GM15510 (cell line): ENCODE results near the gene NRAP.

ENCODE experiments used
- POLR2A ChIP-seq: IDR thresholded peaks from 3 replicates; pipeline ENCODE4 v1.6.1; 2011; ENCODE audit warnings: borderline replicate concordance; ENCODE audit not compliant: insufficient read length; ENCODE audit errors: extremely low read depth

NRAP gene

GRCh38 chr10:113609704-113610108 is 54.1 kb downstream of the NRAP start:
- no peak for TF ChIP-seq POLR2A

- TF ChIP-seq POLR2A = no peak
These were observed 58.4 kb downstream of the NRAP start for GRCh38 chr10:113605268-113605978.

GRCh38 chr10:113604572-113604971 is 59.3 kb downstream of the NRAP start:
- TF ChIP-seq POLR2A = no peak

- no peak for TF ChIP-seq POLR2A
These were observed 60.6 kb downstream of the NRAP start for GRCh38 chr10:113603057-113603777.

- TF ChIP-seq POLR2A = no peak
These were observed 63.3 kb downstream of the NRAP start for GRCh38 chr10:113600569-113600968.

GRCh38 chr10:113594652-113595051 is 69.2 kb downstream of the NRAP start:
- no peak for TF ChIP-seq POLR2A

GRCh38 chr10:113592380-113592779 is 71.5 kb downstream of the NRAP start:
- no peak for TF ChIP-seq POLR2A

GRCh38 chr10:113590581-113590980 is 73.3 kb downstream of the NRAP start:
- no peak for TF ChIP-seq POLR2A

GRCh38 chr10:113589201-113589770 is 74.6 kb downstream of the NRAP start:
- no peak for TF ChIP-seq POLR2A

GRCh38 chr10:113585949-113586348 is 77.9 kb downstream of the NRAP start:
- no peak for TF ChIP-seq POLR2A

- TF ChIP-seq POLR2A = no peak
These were observed 80.3 kb downstream of the NRAP start for GRCh38 chr10:113583571-113583970.

- no peak for TF ChIP-seq POLR2A
These were observed 82.7 kb downstream of the NRAP start for GRCh38 chr10:113581092-113581491.

GRCh38 chr10:113578773-113579172 is 85.1 kb downstream of the NRAP start:
- TF ChIP-seq POLR2A = no peak

- no peak for TF ChIP-seq POLR2A
These were observed 87.0 kb downstream of the NRAP start for GRCh38 chr10:113576852-113577251.

- TF ChIP-seq POLR2A = no peak
These were observed 90.5 kb downstream of the NRAP start for GRCh38 chr10:113573368-113573767.

GRCh38 chr10:113572520-113573290 is 91.1 kb downstream of the NRAP start:
- TF ChIP-seq POLR2A = no peak

GRCh38 chr10:113569576-113569975 is 94.3 kb downstream of the NRAP start:
- no peak for TF ChIP-seq POLR2A
